Ishikawa (cell line): Measurements from ENCODE around the gene FAM221B.

Experiments
- CEBPB ChIP-seq: IDR thresholded peaks from 2 replicates; pipeline ENCODE4 v1.6.1; 2012
- CREB1 ChIP-seq: IDR thresholded peaks from 2 replicates; pipeline ENCODE4 v1.6.1; 2012; ENCODE audit warnings: low read depth
- EGR1 ChIP-seq: IDR thresholded peaks from 2 replicates; pipeline ENCODE4 v1.6.1; 2012
- EP300 ChIP-seq: IDR thresholded peaks from 2 replicates; pipeline ENCODE4 v1.6.1; 2012; ENCODE audit warnings: borderline replicate concordance
- FOXM1 ChIP-seq: IDR thresholded peaks from 2 replicates; pipeline ENCODE4 v1.6.1; 2012; ENCODE audit warnings: low read depth, borderline replicate concordance
- NFIC ChIP-seq: IDR thresholded peaks from 2 replicates; pipeline ENCODE4 v1.6.1; 2012
- RAD21 ChIP-seq: IDR thresholded peaks from 2 replicates; pipeline ENCODE4 v1.6.1; 2012; ENCODE audit warnings: low read depth
- TAF1 ChIP-seq: IDR thresholded peaks from 2 replicates; pipeline ENCODE4 v1.6.1; 2012; ENCODE audit warnings: low read depth, mild to moderate bottlenecking
- TCF12 ChIP-seq: IDR thresholded peaks from 2 replicates; pipeline ENCODE4 v1.6.1; 2012; ENCODE audit warnings: low read depth
- TEAD4 ChIP-seq: IDR thresholded peaks from 2 replicates; pipeline ENCODE4 v1.6.1; 2012
- YY1 ChIP-seq: IDR thresholded peaks from 2 replicates; pipeline ENCODE4 v1.6.1; 2012; ENCODE audit warnings: low read depth
- ZBTB7A ChIP-seq: IDR thresholded peaks from 2 replicates; pipeline ENCODE4 v1.6.1; 2012; ENCODE audit warnings: low read depth
- TF ChIP-seq, protein P1 (sequence below): IDR thresholded peaks from 2 replicates; pipeline ENCODE4 v1.6.1; 2012
- TF ChIP-seq, protein P2 (sequence below): IDR thresholded peaks from 2 replicates; pipeline ENCODE4 v1.6.1; 2012
- TF ChIP-seq, protein P3 (sequence below): IDR thresholded peaks from 2 replicates; pipeline ENCODE4 v1.6.1; 2012; ENCODE audit warnings: low read depth, mild to moderate bottlenecking

Gene FAM221B

DNA sequence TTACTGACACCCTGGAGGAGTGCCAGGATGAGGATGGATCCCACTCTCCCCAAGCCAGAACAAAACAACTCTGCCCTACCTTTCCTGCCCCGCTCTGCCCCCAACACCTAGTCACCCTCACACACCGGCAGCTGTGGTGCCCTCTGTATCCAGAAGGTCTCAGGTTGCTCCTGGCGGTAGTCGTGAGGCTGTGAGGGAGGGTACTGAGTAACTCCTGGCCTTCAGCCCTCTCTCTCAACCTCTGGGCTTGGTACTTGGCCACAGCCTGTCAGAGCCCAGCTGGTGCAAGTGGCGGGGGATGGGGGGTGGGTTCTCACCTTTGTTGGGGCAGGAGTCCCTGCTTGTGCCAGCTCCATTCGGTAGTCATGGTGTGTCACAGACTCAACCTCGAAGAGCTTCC, 18.4 kb downstream of the FAM221B start:
- TF ChIP-seq EP300 = no peak
- no peak for TF ChIP-seq YY1
- TF ChIP-seq, protein P1, sequence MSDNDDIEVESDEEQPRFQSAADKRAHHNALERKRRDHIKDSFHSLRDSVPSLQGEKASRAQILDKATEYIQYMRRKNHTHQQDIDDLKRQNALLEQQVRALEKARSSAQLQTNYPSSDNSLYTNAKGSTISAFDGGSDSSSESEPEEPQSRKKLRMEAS = no peak
- no peak for TF ChIP-seq NFIC
- no peak for TF ChIP-seq FOXM1
- TF ChIP-seq CREB1 = no peak

DNA sequence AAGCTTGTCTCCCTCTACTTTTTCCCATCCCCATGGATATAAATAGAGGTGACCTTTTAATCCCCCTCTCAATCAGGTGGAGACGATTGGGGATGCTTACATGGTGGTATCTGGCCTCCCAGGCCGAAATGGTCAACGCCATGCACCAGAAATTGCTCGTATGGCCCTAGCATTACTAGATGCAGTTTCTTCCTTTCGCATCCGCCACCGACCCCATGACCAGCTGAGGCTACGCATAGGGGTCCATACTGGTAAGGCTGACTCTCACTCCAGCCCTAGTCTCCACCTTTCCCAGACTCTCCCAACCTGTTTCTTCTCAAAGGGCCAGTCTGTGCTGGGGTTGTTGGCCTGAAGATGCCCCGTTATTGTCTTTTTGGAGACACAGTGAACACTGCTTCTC, 20.1 kb downstream of the FAM221B start:
- TF ChIP-seq TCF12 = no peak
- TF ChIP-seq, protein P2, sequence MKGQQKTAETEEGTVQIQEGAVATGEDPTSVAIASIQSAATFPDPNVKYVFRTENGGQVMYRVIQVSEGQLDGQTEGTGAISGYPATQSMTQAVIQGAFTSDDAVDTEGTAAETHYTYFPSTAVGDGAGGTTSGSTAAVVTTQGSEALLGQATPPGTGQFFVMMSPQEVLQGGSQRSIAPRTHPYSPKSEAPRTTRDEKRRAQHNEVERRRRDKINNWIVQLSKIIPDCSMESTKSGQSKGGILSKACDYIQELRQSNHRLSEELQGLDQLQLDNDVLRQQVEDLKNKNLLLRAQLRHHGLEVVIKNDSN = no peak

DNA sequence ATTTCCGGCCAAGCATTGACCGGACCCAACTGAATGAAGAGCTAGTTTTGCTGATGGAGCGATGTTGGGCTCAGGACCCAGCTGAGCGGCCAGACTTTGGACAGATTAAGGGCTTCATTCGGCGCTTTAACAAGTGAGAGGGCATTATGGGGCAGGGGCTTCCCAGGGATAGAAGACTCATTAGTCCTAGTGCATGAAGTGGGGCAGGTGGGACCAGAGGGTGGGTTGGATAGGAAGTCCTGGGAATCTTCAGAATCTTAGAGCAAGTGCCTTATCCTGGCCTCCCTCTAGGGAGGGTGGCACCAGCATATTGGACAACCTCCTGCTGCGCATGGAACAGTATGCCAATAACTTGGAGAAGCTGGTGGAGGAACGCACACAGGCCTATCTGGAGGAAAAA, 22.4 kb downstream of the FAM221B start:
- TF ChIP-seq FOXM1 (no peak), EGR1 (no peak), TAF1 (no peak), CEBPB (no peak), TCF12 (no peak), CREB1 (no peak), YY1 (no peak), NFIC (no peak), EP300 (no peak), RAD21 (no peak)
- TF ChIP-seq, protein P1 = no peak
- TF ChIP-seq, protein P3, sequence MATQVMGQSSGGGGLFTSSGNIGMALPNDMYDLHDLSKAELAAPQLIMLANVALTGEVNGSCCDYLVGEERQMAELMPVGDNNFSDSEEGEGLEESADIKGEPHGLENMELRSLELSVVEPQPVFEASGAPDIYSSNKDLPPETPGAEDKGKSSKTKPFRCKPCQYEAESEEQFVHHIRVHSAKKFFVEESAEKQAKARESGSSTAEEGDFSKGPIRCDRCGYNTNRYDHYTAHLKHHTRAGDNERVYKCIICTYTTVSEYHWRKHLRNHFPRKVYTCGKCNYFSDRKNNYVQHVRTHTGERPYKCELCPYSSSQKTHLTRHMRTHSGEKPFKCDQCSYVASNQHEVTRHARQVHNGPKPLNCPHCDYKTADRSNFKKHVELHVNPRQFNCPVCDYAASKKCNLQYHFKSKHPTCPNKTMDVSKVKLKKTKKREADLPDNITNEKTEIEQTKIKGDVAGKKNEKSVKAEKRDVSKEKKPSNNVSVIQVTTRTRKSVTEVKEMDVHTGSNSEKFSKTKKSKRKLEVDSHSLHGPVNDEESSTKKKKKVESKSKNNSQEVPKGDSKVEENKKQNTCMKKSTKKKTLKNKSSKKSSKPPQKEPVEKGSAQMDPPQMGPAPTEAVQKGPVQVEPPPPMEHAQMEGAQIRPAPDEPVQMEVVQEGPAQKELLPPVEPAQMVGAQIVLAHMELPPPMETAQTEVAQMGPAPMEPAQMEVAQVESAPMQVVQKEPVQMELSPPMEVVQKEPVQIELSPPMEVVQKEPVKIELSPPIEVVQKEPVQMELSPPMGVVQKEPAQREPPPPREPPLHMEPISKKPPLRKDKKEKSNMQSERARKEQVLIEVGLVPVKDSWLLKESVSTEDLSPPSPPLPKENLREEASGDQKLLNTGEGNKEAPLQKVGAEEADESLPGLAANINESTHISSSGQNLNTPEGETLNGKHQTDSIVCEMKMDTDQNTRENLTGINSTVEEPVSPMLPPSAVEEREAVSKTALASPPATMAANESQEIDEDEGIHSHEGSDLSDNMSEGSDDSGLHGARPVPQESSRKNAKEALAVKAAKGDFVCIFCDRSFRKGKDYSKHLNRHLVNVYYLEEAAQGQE = no peak

DNA sequence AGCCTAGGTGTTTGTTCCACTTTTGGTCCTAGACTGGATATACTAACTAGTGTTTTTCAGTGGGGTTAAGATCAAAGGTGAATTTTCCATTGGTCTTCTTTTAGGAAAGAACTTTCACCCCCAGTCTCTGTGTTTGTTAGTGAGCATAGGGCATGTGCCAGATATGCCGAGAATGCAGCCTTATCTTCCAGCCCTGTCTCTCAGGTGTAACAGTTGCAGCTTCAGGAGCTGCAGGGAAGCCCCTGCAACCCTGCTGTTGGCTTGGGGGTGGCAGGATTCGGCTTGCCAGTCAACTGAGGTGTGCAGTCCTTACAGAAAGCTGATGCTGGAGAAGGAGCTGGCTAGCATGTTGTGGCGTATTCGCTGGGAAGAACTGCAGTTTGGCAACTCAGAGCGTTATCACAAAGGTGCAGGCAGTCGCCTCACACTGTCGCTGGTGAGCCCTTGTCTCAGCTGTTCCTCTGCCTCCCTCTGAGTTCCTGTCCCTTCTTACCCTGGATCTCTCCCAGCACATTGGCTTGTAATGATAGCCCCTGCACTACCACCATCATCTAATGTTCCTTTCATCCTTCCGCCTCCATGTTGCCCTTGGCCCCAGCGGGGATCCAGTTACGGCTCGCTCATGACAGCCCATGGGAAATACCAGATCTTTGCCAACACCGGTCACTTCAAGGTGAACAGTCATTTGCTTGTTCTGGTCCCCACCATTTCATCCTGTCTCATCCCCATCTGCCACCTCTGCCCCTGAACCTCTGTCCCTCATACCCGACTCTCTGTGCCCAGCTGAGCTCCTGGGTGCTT, 27.0 kb downstream of the FAM221B start:
- TF ChIP-seq CEBPB (no peak), TCF12 (no peak), EGR1 (no peak), TAF1 (no peak), ZBTB7A (no peak), TEAD4 (no peak), FOXM1 (no peak), CREB1 (no peak), YY1 (no peak)
- TF ChIP-seq, protein P2 = no peak
- TF ChIP-seq, protein P3 = no peak

DNA sequence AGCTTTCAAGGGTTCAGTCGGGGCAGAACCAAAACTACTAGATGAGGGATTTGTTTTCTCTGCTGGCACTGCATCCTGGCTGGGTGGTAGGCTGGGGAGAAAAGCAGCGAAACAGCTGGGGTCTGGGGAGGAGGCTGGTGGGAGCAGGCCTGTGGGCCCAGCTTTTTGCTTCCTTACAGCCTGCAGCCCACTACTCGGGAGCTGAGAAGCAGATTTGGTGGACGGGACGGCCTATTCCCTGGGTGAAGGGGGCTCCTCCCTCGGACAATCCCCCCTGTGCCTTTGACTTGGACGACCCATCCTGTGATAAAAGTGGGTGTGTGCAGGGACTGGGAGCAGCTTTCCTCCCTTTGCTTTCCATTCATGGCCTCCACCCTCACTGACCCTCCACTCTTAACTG, 28.0 kb downstream of the FAM221B start:
- TF ChIP-seq YY1 = no peak
- TF ChIP-seq EP300 = no peak
- no peak for TF ChIP-seq CEBPB
- TF ChIP-seq FOXM1 = no peak

DNA sequence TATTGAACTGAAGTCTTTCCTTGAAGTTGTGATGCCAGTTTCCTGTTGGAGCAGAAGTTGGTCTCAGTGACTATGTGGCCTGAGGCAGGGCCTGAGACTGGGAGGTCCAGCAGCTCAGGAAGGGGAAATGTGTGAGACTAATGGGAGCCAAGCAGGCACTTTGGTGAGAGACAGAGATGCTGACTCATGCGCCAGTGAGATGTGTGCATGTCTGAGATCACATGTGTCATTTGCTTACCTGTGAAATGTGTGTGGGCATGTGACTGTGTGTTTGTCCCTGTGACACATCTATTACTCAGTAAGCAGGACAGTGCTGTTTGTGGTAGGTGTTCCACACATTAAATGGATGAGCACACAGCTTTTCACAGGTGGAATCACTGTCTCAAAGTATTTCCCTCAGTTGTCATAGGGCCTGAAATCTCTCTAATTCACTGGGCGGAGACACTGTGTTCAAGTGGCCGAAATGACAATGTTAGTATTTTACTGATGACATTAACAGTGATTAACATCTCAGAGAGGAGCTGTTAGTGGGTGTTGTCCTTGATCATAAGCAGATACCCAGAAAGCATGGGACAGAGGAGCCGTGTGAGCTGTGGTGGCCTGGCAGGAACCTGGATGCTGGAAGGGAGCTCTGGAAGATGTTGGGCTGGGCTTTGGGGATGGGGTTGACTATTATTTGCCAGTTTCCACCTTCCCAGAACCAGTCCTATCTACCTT, 29.7 kb downstream of the FAM221B start:
- TF ChIP-seq NFIC (no peak), EGR1 (no peak), EP300 (no peak), ZBTB7A (no peak), TCF12 (no peak), CEBPB (no peak), RAD21 (no peak), TAF1 (no peak), TEAD4 (no peak)
- TF ChIP-seq, protein P1 = no peak
- TF ChIP-seq, protein P3 = no peak
- TF ChIP-seq, protein P2 = no peak
